HL-60 (cell line): Measurements from ENCODE around the gene GPR161.

ENCODE experiments used
- DNase-seq, 2 experiments: peaks; one replicate each; pipeline ENCODE4 v3.0.0-alpha.2; 2010 to 2020; ENCODE audit warnings: low read depth in 1 of 2, low spot score in 1 of 2
- H3K27ac ChIP-seq: fragments of 250-450 bp; sonication (Bioruptor Pico); replicated peaks from 2 replicates; pipeline ENCODE4 v1.5.1; 2020; ENCODE audit warnings: mild to moderate bottlenecking, moderate library complexity
- H3K27me3 ChIP-seq: fragments of 250-450 bp; sonication (Bioruptor Pico); 2 replicates; pipeline ENCODE4 v1.5.1; 2021; ENCODE audit warnings: mild to moderate bottlenecking, moderate library complexity; ENCODE audit not compliant: insufficient read depth, poor library complexity, severe bottlenecking
- H3K4me3 ChIP-seq: replicated peaks from 2 replicates; pipeline ENCODE4 v1.5.1; 2011; ENCODE audit warnings: mild to moderate bottlenecking, control low read depth, low read length; ENCODE audit not compliant: insufficient read depth
- CTCF ChIP-seq: IDR thresholded peaks from one replicate; pipeline ENCODE4 v1.5.1; 2011; ENCODE audit warnings: low read length, control low read depth, inconsistent platforms; ENCODE audit not compliant: insufficient read depth
- GABPA ChIP-seq: IDR thresholded peaks from 2 replicates; pipeline ENCODE4 v1.6.1; 2012; ENCODE audit warnings: low read depth
- POLR2AphosphoS5 ChIP-seq: IDR thresholded peaks from 2 replicates; pipeline ENCODE4 v1.6.1; 2012; ENCODE audit warnings: low read depth
- REST ChIP-seq: IDR thresholded peaks from 2 replicates; pipeline ENCODE4 v1.6.1; 2012; ENCODE audit warnings: low read depth; ENCODE audit not compliant: insufficient replicate concordance
- SPI1 ChIP-seq: IDR thresholded peaks from 2 replicates; pipeline ENCODE4 v1.6.1; 2012; ENCODE audit warnings: low read depth, mild to moderate bottlenecking, borderline replicate concordance

Gene GPR161

GRCh38 chr1:168081373-168082007 lies 55.2 kb downstream of the GPR161 start:
- no peak for TF ChIP-seq REST
- no peak for TF ChIP-seq CTCF
- no peak for TF ChIP-seq GABPA
- no peak for TF ChIP-seq POLR2AphosphoS5
- no peak for TF ChIP-seq SPI1
- peak; percentile 8 to 21 for DNase-seq
- Histone ChIP-seq H3K27ac (no peak overlapping the region), H3K27me3 (no peaks in the 10 kb centered on the region), H3K4me3 (no peak overlapping the region)

- DNase-seq = no peak
- H3K27ac ChIP-seq = no peak overlapping the region
- TF ChIP-seq POLR2AphosphoS5 (no peak), REST (no peak), CTCF (no peak), SPI1 (no peak), GABPA (no peak)
- H3K4me3 ChIP-seq = no peak overlapping the region
- H3K27me3 ChIP-seq = no peaks in the 10 kb centered on the region
Observed at GRCh38 chr1:168079761-168080160, 57.0 kb downstream of the GPR161 start.

GRCh38 chr1:168069384-168069783 lies 67.3 kb downstream of the GPR161 start:
- DNase-seq = no peak
- no peak for TF ChIP-seq POLR2AphosphoS5
- no peak for TF ChIP-seq REST
- TF ChIP-seq GABPA = no peak
- Histone ChIP-seq H3K27me3 (no peaks in the 10 kb centered on the region), H3K4me3 (no peak overlapping the region), H3K27ac (no peak overlapping the region)

GRCh38 chr1:168065506-168065905 lies 71.2 kb downstream of the GPR161 start:
- DNase-seq = no peak
- no peak overlapping the region for H3K4me3 ChIP-seq

More at GRCh38 chr1:168065506-168065905, 71.2 kb downstream of the GPR161 start:
- no peak overlapping the region for H3K27ac ChIP-seq
- no peaks in the 10 kb centered on the region for H3K27me3 ChIP-seq
- TF ChIP-seq REST (no peak), POLR2AphosphoS5 (no peak), GABPA (no peak), CTCF (no peak), SPI1 (no peak)
